ENCODE measurements around the gene CCDC159.
"Not testable (repeated sequence)": the region's sequence is repeated elsewhere in the genome, so short reads cannot be mapped to it uniquely, and the experiment has no call there.

The CCDC159 gene, protein sequence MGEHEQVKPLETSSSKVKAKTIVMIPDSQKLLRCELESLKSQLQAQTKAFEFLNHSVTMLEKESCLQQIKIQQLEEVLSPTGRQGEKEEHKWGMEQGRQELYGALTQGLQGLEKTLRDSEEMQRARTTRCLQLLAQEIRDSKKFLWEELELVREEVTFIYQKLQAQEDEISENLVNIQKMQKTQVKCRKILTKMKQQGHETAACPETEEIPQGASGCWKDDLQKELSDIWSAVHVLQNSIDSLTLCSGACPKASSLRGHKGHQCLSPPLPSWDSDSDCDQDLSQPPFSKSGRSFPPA

DNA sequence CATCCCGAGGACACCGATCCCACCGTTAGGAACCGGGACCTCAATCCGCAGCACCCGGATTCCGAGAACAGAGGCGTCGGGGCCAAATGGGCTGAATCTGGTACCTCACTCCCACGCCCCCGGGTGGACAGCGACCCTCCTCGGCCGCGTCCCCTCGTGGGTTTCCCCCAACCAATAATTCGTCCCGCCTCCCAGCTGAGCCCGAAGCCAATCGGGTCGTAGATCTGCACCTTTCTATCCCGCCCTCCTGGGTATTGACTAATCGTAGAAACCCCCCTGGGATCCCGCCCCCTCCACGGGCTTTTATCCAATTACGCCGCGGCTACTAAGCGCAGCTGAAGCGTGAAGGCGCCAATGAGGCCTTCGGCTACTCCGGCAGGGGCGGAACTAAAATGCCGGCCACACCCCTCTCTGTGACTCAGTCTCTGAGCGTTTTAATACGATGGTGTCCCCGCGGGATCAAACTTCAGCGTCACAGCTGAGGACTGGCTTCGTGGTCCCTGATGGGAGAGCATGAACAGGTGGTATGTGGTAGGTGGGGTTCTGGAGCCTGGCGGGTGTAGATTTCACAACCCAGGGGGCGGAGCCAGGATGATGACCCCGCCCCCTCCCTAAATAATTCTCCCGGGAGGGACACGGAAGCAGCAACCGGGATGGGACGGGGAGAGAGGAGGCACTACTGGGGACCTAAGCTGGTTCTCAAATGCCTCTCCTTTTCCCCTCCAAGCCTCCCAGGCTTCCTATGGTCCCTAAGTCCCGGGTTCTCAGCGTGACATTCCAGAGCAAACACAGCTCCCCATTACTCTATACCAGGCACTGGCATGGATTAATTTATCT, at the start of gene CCDC159, which contains the start of gene TMEM205:
TSS of gene CCDC159 (plus strand) at position 416 of the 837 bp plus-strand sequence. CDS start at position 504, 88 bp downstream.
TSS of gene TMEM205 (minus strand) at position 165 of the 837 bp plus-strand sequence. CDS start 649 bp downstream, outside the sequence.
- peak; percentile 97 for DNase-seq (ENCODE audit: low read depth, low spot score)

DNA sequence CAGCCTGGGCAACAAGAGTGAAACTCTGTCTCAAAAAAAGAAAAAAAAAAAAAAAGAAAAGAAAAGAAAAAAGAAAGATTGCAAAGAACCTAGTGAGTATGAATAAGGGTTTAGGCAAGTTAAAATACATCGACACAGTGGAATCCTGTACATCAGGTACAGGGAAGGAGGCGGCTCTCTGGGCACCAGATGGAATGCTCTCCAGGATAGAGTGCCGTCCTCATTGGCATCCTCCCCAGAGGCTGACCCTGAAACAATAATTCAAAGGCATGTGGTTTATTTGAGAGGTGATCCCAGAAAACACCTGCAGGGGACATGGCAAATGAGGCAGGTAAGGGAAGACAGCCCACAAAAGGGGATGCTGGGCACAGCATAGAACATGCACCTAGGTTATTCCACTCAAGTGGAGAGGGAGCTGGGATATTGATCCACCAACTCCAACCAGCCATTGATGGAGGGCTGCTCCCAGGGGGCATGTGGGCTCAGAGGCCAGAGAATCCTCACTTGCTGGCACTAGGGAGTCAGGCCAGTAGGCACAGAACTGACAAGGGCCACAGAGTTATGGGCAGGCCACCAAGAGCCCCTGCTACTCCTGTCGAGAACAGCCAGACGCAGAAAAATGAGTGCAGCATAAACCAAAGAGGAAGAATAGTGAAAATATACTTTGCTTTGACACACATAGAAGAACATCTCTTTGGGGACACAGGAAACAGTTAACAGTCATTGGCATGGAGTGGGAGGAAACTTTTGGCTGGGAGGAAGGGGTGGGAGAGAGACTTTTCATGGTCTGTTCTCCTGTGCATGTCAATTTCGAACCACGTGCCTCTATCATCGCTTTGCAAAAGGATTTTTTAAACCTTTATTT, 46.1 kb upstream of the CCDC159 start:
- DNase-seq (ENCODE audit: low read depth, low spot score): no peak

DNA sequence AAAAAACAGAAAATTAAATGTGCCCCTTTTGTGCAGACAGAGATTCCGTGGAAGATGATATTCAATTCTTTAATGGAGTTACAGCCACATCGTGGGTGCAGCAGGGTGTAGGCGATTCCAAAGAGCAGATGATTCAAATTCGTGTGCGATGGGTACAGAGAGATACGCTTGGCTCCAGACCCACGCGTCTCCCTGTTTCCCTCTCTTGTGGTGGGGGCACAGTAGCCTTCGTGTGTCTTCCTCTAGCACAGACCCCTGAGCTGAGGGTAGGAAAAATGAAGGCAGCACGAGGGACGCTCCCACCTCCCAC, 45.6 kb upstream of the CCDC159 start:
- DNase-seq (ENCODE audit: low read depth, low spot score): no peak

DNA sequence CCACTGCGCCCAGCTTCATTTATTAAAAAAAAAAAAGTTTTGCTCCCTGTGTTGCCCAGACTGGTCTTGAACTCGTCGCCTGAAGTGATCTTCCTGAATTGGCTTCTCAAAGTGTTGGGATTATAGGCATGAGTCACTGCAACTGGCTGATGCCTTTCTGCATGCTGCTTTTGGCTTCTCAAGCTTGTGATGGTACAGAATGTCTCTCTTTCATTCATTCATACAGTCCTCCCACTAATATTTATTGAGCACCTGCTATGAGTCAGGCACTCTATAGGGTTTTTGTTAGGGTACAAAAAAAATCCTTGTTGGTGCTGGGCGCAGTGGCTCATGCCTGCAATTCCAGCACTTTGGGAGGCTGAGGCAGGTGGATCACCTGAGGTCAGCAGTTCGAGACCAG, 41.4 kb upstream of the CCDC159 start:
- no peak for DNase-seq (ENCODE audit: low read depth, low spot score)

DNA sequence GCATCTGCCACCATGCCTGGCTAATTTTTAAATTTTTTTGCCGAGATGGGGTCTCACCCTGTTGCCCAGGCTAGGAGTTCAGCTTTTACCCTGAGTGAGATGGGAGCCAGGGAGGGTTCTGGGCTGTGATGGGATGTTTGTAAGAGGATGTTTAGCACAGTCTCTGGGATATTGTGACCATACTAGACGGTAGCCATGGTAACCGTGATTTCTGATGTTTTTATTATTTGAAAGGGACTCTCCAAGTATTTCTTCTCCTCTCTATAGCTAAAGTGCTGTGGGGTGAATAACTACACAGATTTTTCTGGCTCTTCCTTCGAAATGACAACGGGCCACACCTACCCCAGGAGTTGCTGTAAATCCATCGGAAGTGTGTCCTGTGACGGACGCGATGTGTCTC, 40.0 kb upstream of the CCDC159 start:
- no peak for DNase-seq (ENCODE audit: low read depth, low spot score)

DNA sequence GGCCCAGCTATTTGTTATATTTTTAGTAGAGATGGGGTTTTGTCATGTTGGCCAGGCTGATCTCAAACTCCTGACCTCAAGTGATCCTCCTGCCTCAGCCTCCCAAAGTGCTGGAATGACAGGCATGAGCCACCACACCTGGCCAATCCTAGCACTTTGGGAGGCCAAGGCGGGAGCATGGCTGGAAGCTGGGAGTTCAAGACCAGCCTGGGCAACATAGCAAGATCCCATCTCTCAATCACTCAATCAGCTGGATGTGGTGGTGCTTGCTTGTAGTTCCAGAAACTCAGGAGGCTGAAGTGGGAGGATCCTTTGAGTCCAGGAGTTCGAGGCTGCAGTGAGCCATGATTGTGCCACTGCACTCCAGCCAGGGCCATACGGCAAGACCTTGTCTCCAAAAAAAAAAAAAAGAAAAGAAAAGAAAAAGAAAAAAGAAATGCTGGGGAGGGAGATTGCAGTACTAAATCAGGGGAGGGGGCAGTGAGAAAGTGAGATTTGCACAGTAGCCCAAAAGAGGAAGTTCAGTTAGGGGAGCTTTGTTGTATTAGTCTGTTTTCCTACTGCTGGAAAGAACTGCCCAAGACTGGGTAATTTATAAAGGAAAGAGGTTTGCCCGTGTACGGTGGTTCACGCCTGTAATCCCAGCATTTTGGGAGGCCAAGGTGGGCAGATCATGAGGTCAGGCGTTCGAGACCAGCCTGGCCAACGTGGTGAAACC, 25.9 kb upstream of the CCDC159 start:
- DNase-seq (ENCODE audit: low read depth, low spot score): not testable (repeated sequence)

DNA sequence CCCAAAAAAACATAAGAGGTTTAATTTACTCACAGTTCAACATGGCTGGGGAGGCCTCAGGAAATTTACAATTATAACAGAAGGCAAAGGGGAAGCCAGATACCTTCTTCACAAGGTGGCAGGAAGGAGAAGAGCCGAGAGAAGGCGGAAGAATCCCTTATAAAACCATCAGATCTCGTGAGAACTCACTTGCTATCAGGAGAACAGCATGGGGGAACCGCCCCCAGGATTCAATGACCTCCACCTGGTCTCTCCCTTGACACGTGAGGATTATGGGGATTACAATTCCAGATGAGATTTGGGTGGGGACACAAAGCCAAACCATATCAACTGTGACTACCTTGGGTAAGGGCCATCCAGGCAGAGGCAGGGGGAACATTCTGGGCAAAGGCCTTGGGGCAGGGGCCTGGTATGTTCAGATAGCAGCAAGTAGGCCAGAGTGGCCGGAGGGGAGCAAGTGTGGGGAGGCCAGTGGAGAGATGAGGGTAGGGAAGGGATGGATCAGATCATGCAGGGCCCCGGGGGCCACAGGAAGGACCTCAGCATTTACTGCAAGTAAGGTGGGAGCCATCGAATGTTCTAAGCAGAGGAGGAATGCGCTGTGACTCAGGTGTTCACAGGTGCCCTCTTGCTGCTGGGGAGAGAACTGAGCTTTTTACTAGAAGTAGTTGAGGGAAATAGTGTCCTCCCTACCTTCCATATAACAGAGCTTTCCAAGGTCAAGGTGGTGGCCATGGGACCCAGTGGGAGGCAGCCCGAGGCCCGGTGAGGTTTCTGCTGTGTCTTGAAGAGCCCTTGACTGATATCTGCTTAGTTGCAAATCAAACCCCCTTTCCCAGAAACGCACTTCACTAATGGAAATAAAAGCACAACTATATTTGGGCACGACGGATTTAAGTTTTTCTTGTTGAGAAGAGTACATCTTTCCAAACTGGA, 24.9 kb upstream of the CCDC159 start:
- DNase-seq (ENCODE audit: low read depth, low spot score): no peak

DNA sequence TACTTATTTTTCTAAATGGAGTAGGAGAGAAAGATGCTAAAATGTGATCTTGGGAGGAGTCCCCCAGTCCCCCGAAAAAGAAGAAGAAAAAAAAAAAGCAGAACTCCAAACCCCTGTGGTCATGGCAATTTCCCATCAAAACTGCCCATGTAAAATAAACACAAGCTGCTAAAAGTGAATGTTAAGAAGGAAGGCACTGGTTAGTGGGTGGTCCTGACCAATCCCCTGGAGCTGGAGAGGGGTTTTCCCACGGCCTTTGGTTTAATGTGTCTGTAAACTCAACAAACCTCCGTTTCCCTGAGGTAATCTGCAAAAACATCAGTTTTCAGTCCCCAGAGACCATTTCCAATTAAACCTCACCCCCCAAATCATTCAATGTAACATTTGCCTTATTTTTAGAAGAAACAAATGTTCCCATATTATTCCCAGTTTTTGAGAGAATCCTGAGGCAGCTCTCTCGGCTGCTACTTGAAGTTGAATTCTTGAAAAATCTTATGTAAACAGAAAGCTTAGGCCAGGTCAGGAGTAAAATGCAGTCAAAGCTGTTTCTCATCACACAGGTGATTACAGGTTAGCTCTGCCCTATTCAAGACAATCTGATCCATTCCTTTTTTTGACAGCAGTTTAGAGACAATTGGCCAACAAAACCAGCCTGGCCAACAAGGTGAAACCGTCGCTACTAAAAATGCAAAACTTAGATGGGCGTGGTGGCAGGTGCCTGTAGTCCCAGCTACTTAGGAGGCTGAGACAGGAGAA, 23.9 kb upstream of the CCDC159 start:
- DNase-seq (ENCODE audit: low read depth, low spot score): no peak

DNA sequence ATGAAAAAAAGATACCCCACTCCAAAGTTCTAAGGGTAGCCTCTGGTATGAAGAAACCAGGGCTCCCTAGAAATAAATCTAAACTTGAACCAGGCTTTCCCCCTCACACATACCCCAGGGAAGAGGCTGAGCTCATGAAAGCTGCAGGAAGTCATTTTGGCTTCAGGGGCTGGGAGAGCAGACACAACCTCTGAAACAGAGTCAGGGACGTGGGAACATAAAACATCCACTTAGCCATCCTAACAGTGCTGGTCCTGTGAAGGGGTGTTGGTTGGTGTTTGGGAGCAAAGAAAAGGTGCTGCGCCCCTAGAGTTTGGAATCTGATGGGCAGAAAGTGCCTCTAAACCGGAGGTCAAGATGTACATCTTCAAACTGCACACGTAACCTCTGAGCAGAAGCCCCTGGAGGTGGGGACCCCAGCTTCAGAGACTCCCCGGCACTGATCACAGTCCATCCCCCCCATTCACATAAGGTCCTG, 22.7 kb upstream of the CCDC159 start:
- no peak for DNase-seq (ENCODE audit: low read depth, low spot score)

DNA sequence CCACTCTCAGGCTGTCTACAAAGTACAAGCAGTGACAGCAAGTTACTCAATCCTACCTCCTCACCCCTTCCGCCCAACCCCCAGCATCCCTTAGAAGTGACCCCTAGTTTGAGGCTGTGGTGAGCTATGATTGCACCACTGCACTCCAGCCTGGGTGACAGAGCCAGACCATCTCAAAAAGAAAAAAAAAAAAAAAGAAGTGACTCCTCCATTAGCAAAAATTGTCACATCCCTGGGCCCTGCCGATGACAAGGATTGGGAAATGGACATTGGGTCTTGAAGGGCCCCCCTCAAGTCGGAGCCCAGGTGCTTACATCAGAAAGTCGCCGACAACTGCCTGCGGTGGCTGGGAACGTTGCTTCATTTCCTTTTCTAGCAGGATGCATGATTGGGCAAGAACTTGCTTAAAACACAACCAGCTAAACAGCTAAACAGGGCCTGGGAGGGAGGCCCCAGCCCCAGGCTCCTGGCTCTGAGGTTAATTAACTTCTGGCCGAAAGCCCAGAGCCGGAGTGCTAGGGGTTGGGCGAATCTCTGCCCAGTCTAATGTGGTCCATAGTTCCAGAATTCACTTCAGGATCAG, 22.1 kb upstream of the CCDC159 start:
- no peak for DNase-seq (ENCODE audit: low read depth, low spot score)

DNA sequence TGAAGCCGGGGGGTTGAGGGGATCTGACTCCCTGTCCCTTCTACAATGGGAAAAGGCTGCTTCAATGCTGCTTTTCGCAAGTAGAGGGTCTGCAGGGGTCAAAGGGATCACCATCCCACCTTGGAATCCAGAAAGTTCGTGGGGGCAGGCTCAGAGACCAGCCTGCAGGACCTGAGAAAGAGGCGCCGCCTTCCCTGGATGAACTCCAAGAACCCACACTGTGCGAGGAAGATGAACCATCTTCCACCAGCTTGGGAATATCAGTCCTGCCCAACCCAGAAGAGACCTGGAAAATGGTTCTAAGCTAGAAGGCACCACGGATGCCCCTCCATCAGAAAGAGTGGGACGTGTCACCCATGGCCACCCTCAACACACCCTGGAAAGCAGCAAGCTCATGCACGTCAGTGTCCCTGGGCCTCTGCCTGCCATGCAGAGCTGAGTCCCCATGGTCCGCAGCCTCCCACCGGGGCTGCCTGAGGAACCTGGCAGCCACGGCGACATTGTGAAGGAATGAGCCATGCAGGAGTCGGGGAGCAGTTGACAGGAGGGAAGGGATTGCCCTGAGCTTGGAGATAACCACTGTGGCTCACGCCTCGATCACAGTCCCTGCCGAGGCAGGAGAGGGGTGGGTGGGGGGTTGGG, 21.4 kb upstream of the CCDC159 start:
- no peak for DNase-seq (ENCODE audit: low read depth, low spot score)

DNA sequence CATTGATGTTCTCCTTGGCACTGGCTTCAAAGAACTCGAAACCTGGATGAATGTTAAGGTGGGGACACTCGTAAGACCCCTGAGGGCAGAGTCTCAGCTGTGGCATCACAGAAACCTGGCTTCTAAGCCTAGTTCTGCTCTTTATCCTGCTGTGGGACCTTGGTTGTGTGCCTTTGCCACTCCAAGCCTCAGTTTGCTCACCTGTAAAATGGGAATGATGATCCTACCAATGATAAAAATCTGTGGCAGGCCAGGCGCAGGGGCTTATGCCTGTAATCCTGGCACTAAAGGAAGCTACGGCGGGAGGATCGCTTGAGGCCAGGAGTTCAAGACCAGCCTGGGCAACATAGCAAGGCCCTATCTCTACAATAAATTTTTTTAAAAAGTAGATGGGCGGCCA, 20.8 kb upstream of the CCDC159 start:
- DNase-seq (ENCODE audit: low read depth, low spot score): no peak

DNA sequence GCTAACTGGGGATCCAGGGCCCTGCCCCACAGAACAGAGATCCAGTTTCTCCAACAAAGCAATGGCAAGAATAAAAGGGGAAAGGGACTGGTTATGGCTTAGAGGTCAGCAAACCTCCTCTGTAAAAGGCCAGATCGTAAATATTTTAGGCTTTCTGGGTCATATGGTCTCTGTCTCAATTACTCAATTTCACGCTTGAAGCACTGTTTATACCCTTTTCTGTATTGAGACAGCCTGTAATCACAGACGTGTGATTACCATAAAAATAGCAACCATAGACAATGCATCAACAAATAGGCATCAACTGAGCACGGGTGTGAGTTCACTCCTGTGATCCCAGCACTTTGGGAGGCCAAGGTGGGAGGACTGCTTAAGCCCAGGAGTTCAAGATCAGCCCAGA, 16.2 kb upstream of the CCDC159 start:
- no peak for DNase-seq (ENCODE audit: low read depth, low spot score)

DNA sequence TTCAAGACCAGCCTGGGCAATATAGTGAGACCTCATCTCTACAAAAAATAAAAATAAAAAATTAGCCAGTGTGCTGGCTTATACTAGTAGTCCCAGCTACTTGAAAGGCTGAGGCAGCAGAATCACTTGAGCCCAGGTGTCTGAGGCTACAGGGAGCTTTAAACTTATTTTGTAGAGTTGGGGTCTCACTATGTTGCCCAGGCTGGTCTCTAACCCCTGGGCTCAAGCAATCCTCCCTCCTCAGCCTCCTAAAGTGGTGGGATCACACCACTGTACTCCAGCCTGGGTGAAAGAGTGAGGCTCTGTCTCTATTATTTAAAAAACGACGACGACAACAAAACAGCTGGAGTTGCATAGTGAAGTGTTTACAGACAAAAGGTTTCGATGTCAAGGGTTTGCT, 14.8 kb upstream of the CCDC159 start:
- no peak for DNase-seq (ENCODE audit: low read depth, low spot score)

DNA sequence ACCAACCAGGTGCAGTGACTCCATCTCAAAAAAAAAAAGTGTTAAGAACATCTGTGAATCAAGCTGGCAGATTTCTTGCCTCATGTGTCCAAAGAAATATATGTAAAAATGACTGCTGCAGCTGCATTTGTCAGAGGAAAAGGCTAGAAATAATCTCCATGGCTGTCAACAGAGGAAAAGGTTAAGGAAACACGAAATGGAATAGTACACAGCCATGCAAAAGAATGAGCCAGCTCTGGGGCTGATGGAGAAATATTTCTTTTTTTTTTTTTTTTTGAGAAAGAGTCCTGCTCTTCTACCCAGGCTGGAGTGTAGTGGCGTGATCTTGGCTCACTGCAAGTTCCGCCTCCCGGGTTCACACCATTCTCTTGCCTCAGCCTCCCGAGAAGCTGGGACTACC, 13.5 kb upstream of the CCDC159 start:
- no peak for DNase-seq (ENCODE audit: low read depth, low spot score)

DNA sequence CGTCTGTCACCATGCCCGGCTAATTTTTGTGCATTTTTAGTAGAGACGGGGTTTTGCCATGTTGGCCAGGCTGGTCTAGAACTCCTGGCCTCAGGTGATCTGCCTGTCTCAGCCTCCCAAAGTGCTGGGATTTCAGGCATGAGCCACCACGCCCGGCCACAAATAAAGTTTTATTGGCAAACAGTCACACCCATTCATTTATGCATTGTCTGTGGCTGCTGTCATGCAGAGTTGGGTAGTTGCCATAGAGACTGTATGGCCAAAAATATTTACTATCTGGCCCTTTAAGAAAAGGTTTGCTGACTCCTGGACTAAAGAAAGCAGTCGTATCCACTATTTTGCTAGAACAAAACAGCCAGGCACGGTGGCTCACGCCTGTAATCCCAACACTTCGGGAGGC, 12.5 kb upstream of the CCDC159 start:
- DNase-seq (ENCODE audit: low read depth, low spot score): not testable (repeated sequence)

DNA sequence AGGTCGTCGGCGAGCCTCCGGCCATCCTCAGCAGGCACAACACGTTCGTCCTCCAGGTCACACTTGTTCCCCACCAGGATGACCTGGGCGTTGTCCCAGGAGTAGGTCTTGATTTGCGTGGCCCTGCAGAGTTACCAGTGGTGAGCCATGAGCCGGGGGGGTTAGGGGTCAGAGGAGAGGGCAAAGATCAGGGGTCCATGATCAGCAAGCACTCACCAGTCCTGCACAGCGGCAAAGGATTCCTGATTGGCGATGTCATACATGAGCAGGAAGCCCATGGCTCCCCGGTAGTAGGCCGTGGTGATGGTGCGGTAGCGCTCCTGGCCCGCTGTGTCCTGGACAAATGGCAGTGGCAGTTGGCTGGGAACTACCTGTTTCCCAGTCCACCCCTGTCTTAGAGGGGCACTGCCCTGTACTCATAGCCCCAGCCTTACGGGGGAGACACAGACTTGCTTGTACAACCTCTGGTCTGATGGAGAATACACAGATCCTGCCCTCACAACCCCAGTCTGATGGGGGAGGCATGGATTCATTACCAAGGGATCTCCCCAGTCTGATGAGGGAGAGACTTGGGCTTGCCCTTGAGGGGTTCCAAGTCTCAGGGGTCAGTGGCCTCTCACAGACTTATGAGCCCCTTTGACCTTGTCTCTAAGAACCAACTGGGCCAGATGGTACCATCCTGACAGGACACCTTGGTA, 10.7 kb upstream of the CCDC159 start:
- DNase-seq (ENCODE audit: low read depth, low spot score): no peak

DNA sequence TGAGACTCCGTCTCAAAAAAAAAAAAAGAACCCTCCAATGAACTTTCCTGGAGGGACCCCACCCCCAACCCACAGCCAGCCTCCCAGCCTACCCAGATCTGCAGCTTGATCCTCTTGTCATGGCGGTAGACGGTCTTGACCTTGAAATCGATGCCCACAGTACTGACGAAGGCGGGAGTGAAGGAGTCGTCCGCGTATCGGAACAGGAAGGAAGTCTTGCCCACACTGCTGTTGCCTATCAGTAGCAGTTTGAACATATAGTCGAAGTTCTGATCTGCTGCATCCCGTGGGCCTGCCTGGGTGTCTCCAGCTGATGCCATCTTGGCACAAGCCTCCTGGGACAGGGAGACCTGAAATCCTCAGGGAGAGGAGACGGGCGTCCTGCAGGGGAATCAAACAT, 9.2 kb upstream of the CCDC159 start:
- no peak for DNase-seq (ENCODE audit: low read depth, low spot score)
